Fibroblast of villous mesenchyme (primary cell): ENCODE results near the gene EIF4G3. TPM values are rescaled to one million over a fixed set of nuclear protein-coding genes. Genes with fewer than 3 reads are reported as not detected.
"Not testable (repeated sequence)": the region's sequence is repeated elsewhere in the genome, so short reads cannot be mapped to it uniquely, and the experiment has no call there.

Experiments
- DNase-seq: peaks from one replicate; pipeline ENCODE4 v3.0.0-alpha.2; 2010; ENCODE audit warnings: low read depth
- H3K4me3 ChIP-seq: 2 replicates; pipeline ENCODE4 v1.5.1; 2011; ENCODE audit warnings: low read depth, mild to moderate bottlenecking, low read length
- total RNA-seq: library from RNA; depleted of rRNA; stranded (reverse); fragments of >200 nt; gene quantifications from 2 replicates; pipeline ENCODE4 v1.2.3, GENCODE V29; 2012
- TF ChIP-seq, protein P1 (sequence below): IDR thresholded peaks from 2 replicates; pipeline ENCODE4 v1.5.1; 2012; ENCODE audit warnings: low read depth, mild to moderate bottlenecking, low read length; ENCODE audit not compliant: insufficient read depth

EIF4G3 gene
- total RNA-seq, 1 donor: 66.5 TPM

GRCh38 chr1:21149855-21150432 is 26.8 kb downstream of the EIF4G3 start:
- peak; percentile 87 for DNase-seq
- TF ChIP-seq, protein P1, sequence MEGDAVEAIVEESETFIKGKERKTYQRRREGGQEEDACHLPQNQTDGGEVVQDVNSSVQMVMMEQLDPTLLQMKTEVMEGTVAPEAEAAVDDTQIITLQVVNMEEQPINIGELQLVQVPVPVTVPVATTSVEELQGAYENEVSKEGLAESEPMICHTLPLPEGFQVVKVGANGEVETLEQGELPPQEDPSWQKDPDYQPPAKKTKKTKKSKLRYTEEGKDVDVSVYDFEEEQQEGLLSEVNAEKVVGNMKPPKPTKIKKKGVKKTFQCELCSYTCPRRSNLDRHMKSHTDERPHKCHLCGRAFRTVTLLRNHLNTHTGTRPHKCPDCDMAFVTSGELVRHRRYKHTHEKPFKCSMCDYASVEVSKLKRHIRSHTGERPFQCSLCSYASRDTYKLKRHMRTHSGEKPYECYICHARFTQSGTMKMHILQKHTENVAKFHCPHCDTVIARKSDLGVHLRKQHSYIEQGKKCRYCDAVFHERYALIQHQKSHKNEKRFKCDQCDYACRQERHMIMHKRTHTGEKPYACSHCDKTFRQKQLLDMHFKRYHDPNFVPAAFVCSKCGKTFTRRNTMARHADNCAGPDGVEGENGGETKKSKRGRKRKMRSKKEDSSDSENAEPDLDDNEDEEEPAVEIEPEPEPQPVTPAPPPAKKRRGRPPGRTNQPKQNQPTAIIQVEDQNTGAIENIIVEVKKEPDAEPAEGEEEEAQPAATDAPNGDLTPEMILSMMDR: no peak
- H3K4me3 ChIP-seq: no peak overlapping the region

DNA sequence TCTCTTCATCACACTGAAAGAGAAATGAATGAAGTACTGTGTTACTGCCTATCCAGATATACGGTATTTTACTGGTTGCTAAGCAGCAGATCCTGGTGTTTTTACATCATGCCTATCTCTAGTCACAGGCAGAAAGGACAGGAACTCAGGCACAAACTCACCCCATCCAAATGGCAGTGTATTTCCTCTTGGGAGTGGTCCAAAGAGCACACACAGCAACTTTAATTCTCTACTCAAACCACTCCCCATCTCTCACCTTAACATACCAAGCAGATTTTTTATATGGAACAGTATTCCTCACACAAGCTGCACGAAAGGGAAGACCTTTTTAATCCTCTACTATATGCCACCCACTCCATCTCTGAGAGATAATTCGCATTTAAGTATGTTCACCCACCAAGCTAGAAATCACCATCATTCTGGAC is 27.3 kb downstream of the EIF4G3 start:
- no peak overlapping the region for H3K4me3 ChIP-seq
- TF ChIP-seq, protein P1: no peak
- DNase-seq: peak; percentile 35

DNA sequence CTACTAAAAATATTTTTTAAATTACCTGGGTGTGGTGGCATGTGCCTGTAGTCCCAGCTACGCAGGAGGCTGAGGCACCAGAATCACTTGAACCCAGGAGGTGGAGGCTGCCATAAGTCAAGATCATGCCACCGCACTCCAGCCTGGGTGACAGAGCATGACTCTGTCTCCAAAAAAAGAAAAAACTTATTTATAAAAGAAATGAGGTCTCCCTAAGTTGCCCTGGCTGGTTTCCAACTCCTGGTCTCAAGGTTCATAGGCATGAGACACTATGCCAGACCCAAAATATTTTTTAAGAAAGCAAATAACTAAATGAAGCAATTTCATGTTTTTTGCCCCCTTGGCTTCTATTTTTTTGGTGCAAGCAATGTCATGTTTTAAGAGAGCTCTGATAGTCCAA is 32.9 kb downstream of the EIF4G3 start:
- H3K4me3 ChIP-seq: no peak overlapping the region
- DNase-seq: no peak

GRCh38 chr1:21143138-21143537 is 33.6 kb downstream of the EIF4G3 start:
- no peak for DNase-seq
- TF ChIP-seq, protein P1: no peak
- H3K4me3 ChIP-seq: no peak overlapping the region

More for the DNA sequence above, 32.9 kb downstream of the EIF4G3 start:
- TF ChIP-seq, protein P1: no peak

- TF ChIP-seq, protein P1: no peak
- no peak for DNase-seq
- H3K4me3 ChIP-seq: no peak overlapping the region
Observed at GRCh38 chr1:21141030-21141429, 35.7 kb downstream of the EIF4G3 start.

DNA sequence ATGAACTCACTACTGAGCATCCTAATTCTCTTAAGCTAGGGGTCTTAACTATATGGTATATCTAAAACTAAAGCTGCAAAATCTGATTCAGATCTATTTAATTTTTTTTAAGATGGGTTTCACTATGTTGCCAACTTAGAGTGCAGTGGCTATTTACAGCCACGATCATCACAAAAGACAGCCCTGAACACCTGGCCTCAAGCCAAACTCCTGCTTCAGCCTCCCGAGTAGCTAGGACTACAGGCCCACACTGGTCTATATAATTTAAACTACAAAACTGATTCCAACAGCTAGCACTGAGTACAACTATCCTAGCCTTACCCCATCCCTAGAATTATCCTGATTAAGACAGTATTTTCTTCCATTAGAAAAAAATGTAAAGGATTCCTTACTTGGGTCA is 37.1 kb downstream of the EIF4G3 start:
- peak; percentile 28 for DNase-seq
- no peak overlapping the region for H3K4me3 ChIP-seq
- TF ChIP-seq, protein P1: no peak

GRCh38 chr1:21136344-21136743 is 40.4 kb downstream of the EIF4G3 start:
- not testable (repeated sequence) for H3K4me3 ChIP-seq, DNase-seq
